ENCODE measurements around the gene ARAP1.

DNA sequence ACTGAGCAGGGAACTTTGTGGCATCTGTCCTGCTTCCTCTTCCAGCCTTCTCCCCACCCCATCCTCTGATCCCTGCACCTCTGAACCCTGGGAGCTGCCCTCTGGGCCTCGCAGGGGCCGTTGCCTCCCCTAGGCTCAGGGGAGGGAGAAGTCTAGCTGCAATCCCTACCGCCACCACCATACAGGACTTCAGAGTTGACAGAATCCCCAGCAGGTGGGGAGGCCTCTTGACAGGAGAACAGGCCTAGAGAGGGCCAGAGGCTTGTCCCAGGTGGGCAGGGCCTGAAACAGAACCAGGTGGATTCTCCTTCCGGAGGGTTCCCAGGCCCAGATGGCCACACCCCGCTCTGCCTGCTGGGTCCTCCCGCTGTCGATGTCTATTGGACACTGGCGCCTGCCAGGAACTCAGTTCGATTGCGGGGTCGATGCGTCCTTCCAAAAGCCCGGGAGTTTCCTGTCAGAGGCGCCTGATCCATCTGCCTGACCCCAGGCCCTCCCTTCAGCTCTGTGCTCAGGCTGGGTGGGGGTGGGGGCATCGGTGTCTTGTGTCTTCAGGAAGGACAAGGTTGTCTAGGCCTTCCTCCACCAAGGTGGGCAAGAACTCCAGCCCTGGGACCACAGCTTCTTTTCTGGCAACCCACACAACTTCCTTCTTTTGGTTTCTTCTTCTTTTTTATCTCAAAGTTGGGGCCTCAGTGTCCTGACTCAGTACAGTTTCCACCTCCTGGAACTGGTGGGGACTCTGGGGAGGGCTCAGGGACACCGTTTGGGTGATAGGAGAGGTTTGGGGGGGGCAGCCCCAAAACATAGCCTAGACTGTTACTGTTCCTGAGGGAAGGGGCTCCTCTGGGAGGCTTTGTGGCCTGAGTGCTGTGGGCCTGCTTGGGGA, 35.3 kb upstream of the ARAP1 start:
- TF ChIP-seq, protein P1, sequence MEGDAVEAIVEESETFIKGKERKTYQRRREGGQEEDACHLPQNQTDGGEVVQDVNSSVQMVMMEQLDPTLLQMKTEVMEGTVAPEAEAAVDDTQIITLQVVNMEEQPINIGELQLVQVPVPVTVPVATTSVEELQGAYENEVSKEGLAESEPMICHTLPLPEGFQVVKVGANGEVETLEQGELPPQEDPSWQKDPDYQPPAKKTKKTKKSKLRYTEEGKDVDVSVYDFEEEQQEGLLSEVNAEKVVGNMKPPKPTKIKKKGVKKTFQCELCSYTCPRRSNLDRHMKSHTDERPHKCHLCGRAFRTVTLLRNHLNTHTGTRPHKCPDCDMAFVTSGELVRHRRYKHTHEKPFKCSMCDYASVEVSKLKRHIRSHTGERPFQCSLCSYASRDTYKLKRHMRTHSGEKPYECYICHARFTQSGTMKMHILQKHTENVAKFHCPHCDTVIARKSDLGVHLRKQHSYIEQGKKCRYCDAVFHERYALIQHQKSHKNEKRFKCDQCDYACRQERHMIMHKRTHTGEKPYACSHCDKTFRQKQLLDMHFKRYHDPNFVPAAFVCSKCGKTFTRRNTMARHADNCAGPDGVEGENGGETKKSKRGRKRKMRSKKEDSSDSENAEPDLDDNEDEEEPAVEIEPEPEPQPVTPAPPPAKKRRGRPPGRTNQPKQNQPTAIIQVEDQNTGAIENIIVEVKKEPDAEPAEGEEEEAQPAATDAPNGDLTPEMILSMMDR (IDR thresholded peaks at IDR 0.05; ENCODE audit: low read length) = peak; percentile 4; the same call in 1 of the 2 replicates
- no peak for TF ChIP-seq EZH2 (optimal IDR thresholded peaks at IDR 0.05; ENCODE audit: low read depth, low read length)
